Measurements from ENCODE around the gene ITGBL1. TPM values are rescaled to one million over a fixed set of nuclear protein-coding genes. Genes with fewer than 3 reads are reported as not detected.

ITGBL1 gene
- total RNA-seq, 1 experiment from 2014 or later = 0.22 TPM

- no peak for TF ChIP-seq ZBTB21 (CRISPR knock-in tag; IDR thresholded peaks at IDR 0.05; ENCODE audit: borderline replicate concordance)
Observed at GRCh38 chr13:101408154-101408553, 44.3 kb upstream of the ITGBL1 start (continued).

DNA sequence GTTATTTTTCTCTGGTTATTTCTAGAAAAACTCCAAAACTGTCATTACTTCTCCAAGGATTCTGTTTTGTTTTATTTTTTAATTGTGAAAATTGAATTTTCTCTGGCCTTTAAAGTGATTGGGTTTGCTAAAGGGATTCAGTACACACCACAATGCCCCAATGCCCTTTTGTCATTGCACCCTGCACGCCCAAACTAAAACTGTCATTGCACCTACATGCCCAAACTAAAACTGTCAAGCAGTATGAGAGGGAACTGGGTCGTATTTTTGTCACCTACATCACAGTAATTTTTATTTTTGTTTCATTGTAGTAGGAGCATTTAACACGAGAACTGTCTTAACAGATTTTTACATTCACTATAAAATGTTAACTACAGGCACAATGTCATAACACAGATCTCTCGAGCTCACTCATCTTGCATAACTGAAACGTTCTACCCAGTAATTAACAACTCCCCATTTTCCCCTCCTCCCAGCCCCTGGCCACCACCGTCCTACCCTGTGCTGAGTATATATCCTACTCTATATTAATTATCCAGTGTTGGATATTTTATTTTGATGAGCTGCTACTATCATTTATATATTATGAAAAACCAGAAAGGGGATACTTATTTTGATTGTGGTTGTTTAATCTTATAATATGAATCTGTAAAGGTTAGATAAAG is 43.4 kb upstream of the ITGBL1 start:
- Mint-ChIP-seq H3K27ac (no peak overlapping the region), H3K27me3 (ENCODE audit: low read depth) (peaks cover under 1% of the 10 kb centered on the region), H3K4me3 (no peak overlapping the region), H3K4me1 (peaks cover 14% of the 10 kb centered on the region), H3K9me3 (peaks cover 4% of the 10 kb centered on the region; the same call in 1 of the 2 replicates), H3K36me3 (no peaks in the 10 kb centered on the region)
- CTCF ChIA-PET = no interaction called here
- POLR2A ChIA-PET = no interaction called here
- ATAC-seq (no peak), DNase-seq (ENCODE audit: low spot score) (no peak)
- TF ChIP-seq, protein P1, sequence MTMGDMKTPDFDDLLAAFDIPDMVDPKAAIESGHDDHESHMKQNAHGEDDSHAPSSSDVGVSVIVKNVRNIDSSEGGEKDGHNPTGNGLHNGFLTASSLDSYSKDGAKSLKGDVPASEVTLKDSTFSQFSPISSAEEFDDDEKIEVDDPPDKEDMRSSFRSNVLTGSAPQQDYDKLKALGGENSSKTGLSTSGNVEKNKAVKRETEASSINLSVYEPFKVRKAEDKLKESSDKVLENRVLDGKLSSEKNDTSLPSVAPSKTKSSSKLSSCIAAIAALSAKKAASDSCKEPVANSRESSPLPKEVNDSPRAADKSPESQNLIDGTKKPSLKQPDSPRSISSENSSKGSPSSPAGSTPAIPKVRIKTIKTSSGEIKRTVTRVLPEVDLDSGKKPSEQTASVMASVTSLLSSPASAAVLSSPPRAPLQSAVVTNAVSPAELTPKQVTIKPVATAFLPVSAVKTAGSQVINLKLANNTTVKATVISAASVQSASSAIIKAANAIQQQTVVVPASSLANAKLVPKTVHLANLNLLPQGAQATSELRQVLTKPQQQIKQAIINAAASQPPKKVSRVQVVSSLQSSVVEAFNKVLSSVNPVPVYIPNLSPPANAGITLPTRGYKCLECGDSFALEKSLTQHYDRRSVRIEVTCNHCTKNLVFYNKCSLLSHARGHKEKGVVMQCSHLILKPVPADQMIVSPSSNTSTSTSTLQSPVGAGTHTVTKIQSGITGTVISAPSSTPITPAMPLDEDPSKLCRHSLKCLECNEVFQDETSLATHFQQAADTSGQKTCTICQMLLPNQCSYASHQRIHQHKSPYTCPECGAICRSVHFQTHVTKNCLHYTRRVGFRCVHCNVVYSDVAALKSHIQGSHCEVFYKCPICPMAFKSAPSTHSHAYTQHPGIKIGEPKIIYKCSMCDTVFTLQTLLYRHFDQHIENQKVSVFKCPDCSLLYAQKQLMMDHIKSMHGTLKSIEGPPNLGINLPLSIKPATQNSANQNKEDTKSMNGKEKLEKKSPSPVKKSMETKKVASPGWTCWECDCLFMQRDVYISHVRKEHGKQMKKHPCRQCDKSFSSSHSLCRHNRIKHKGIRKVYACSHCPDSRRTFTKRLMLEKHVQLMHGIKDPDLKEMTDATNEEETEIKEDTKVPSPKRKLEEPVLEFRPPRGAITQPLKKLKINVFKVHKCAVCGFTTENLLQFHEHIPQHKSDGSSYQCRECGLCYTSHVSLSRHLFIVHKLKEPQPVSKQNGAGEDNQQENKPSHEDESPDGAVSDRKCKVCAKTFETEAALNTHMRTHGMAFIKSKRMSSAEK (CRISPR knock-in tag; IDR thresholded peaks at IDR 0.05; ENCODE audit: borderline replicate concordance) = no peak
- TF ChIP-seq, protein P2, sequence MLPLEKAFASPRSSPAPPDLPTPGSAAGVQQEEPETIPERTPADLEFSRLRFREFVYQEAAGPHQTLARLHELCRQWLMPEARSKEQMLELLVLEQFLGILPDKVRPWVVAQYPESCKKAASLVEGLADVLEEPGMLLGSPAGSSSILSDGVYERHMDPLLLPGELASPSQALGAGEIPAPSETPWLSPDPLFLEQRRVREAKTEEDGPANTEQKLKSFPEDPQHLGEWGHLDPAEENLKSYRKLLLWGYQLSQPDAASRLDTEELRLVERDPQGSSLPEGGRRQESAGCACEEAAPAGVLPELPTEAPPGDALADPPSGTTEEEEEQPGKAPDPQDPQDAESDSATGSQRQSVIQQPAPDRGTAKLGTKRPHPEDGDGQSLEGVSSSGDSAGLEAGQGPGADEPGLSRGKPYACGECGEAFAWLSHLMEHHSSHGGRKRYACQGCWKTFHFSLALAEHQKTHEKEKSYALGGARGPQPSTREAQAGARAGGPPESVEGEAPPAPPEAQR (CRISPR knock-in tag; IDR thresholded peaks at IDR 0.05) = no peak
- TF ChIP-seq, protein P3, sequence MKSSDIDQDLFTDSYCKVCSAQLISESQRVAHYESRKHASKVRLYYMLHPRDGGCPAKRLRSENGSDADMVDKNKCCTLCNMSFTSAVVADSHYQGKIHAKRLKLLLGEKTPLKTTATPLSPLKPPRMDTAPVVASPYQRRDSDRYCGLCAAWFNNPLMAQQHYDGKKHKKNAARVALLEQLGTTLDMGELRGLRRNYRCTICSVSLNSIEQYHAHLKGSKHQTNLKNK (CRISPR knock-in tag; IDR thresholded peaks at IDR 0.05) = no peak
- TF ChIP-seq, protein P4, sequence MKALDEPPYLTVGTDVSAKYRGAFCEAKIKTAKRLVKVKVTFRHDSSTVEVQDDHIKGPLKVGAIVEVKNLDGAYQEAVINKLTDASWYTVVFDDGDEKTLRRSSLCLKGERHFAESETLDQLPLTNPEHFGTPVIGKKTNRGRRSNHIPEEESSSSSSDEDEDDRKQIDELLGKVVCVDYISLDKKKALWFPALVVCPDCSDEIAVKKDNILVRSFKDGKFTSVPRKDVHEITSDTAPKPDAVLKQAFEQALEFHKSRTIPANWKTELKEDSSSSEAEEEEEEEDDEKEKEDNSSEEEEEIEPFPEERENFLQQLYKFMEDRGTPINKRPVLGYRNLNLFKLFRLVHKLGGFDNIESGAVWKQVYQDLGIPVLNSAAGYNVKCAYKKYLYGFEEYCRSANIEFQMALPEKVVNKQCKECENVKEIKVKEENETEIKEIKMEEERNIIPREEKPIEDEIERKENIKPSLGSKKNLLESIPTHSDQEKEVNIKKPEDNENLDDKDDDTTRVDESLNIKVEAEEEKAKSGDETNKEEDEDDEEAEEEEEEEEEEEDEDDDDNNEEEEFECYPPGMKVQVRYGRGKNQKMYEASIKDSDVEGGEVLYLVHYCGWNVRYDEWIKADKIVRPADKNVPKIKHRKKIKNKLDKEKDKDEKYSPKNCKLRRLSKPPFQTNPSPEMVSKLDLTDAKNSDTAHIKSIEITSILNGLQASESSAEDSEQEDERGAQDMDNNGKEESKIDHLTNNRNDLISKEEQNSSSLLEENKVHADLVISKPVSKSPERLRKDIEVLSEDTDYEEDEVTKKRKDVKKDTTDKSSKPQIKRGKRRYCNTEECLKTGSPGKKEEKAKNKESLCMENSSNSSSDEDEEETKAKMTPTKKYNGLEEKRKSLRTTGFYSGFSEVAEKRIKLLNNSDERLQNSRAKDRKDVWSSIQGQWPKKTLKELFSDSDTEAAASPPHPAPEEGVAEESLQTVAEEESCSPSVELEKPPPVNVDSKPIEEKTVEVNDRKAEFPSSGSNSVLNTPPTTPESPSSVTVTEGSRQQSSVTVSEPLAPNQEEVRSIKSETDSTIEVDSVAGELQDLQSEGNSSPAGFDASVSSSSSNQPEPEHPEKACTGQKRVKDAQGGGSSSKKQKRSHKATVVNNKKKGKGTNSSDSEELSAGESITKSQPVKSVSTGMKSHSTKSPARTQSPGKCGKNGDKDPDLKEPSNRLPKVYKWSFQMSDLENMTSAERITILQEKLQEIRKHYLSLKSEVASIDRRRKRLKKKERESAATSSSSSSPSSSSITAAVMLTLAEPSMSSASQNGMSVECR (CRISPR knock-in tag; IDR thresholded peaks at IDR 0.05; ENCODE audit: borderline replicate concordance) = no peak
- TF ChIP-seq ZNF396 (CRISPR knock-in tag; IDR thresholded peaks at IDR 0.05; ENCODE audit: borderline replicate concordance) (no peak), TEAD4 (CRISPR knock-in tag; IDR thresholded peaks at IDR 0.05) (no peak), PRDM15 (CRISPR knock-in tag; IDR thresholded peaks at IDR 0.05) (no peak), TEAD1 (CRISPR knock-in tag; IDR thresholded peaks at IDR 0.05) (no peak), STAT6 (CRISPR knock-in tag; conservative IDR thresholded peaks at IDR 0.05; ENCODE audit: low read depth) (no peak), ELF4 (CRISPR knock-in tag; IDR thresholded peaks at IDR 0.05; ENCODE audit: low read depth) (no peak)
- TF ChIP-seq, protein P5, sequence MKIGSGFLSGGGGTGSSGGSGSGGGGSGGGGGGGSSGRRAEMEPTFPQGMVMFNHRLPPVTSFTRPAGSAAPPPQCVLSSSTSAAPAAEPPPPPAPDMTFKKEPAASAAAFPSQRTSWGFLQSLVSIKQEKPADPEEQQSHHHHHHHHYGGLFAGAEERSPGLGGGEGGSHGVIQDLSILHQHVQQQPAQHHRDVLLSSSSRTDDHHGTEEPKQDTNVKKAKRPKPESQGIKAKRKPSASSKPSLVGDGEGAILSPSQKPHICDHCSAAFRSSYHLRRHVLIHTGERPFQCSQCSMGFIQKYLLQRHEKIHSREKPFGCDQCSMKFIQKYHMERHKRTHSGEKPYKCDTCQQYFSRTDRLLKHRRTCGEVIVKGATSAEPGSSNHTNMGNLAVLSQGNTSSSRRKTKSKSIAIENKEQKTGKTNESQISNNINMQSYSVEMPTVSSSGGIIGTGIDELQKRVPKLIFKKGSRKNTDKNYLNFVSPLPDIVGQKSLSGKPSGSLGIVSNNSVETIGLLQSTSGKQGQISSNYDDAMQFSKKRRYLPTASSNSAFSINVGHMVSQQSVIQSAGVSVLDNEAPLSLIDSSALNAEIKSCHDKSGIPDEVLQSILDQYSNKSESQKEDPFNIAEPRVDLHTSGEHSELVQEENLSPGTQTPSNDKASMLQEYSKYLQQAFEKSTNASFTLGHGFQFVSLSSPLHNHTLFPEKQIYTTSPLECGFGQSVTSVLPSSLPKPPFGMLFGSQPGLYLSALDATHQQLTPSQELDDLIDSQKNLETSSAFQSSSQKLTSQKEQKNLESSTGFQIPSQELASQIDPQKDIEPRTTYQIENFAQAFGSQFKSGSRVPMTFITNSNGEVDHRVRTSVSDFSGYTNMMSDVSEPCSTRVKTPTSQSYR (CRISPR knock-in tag; IDR thresholded peaks at IDR 0.05) = no peak
